ENCODE measurements around the gene TIPIN.

GRCh38 chr15:66306381-66306780 is 50.1 kb downstream of the TIPIN start:
- TF ChIP-seq CTCF (IDR thresholded peaks at IDR 0.05) (no peak), EZH2phosphoT487 (IDR thresholded peaks at IDR 0.05; ENCODE audit: borderline replicate concordance, low read depth) (no peak), CHD2 (IDR thresholded peaks at IDR 0.05; ENCODE audit: low read length, partially characterized antibody) (no peak), FOXJ3 (CRISPR knock-in tag; IDR thresholded peaks at IDR 0.05) (no peak), POLR2AphosphoS5 (IDR thresholded peaks at IDR 0.05; ENCODE audit: low read depth, low read length) (no peak), RCOR1 (IDR thresholded peaks at IDR 0.05; ENCODE audit: low read length) (no peak), EP300 (IDR thresholded peaks at IDR 0.05; ENCODE audit: borderline replicate concordance in 1 of 2, low read depth in 1 of 2, low read length in 1 of 2) (no peak), GATA2 (CRISPR knock-in tag; IDR thresholded peaks at IDR 0.05) (no peak), NRF1 (IDR thresholded peaks at IDR 0.05; ENCODE audit: low read depth, low read length) (no peak), JUND (IDR thresholded peaks at IDR 0.05) (no peak), TAF1 (IDR thresholded peaks at IDR 0.05; ENCODE audit: borderline replicate concordance, low read depth, low read length) (no peak), TEAD4 (IDR thresholded peaks at IDR 0.05; ENCODE audit: borderline replicate concordance, insufficient read depth) (no peak)
